ENCODE results near the gene CYTH4. TPM values are rescaled to one million over a fixed set of nuclear protein-coding genes. Genes with fewer than 3 reads are reported as not detected.
A peak's percentile ranks its signal among the peaks of the same experiment; 100 is the strongest.

The CYTH4 gene
- total and polyA plus RNA-seq, 2 experiments from 2014 or later, result not detected

GRCh38 chr22:37260901-37261336 is 21.4 kb upstream of the CYTH4 start:
- H3K4me3 Mint-ChIP-seq, result no peak overlapping the region

More at GRCh38 chr22:37260901-37261336, 21.4 kb upstream of the CYTH4 start:
- H3K4me3 ChIP-seq, result no peak overlapping the region
- H3K79me2 ChIP-seq (replicated peaks; ENCODE audit: insufficient read depth), result no peaks in the 10 kb centered on the region
- peaks cover 4% of the 10 kb centered on the region; the same call in 2 of the 3 replicates for H3K36me3 Mint-ChIP-seq (ENCODE audit: low read depth)
- H3K4me1 Mint-ChIP-seq, result peaks cover 22% of the 10 kb centered on the region
- no peak overlapping the region for H2AFZ ChIP-seq
- ATAC-seq (peak; percentile 54), DNase-seq (ENCODE audit: low spot score) (peak; percentile 87)
- no peaks in the 10 kb centered on the region for H3K9me2 ChIP-seq (ENCODE audit: insufficient read depth)
- no peak overlapping the region for H3K27ac Mint-ChIP-seq
- no peaks in the 10 kb centered on the region for H4K20me1 ChIP-seq (replicated peaks; ENCODE audit: insufficient read depth)
- TF ChIP-seq ZNF462 (CRISPR knock-in tag; IDR thresholded peaks at IDR 0.05) (no peak), CTCF (conservative IDR thresholded peaks at IDR 0.05; ENCODE audit: low read depth in 2 of 2) (peak; percentile 85 to 87)
- no peaks in the 10 kb centered on the region for H3F3A ChIP-seq (replicated peaks; ENCODE audit: low read depth)
- peaks cover 22% of the 10 kb centered on the region for H3K9me3 Mint-ChIP-seq
- peaks cover 6% of the 10 kb centered on the region for H3K27me3 ChIP-seq (ENCODE audit: insufficient read depth)
- no peaks in the 10 kb centered on the region for H3K36me3 ChIP-seq (ENCODE audit: insufficient read depth)
- peaks cover 15% of the 10 kb centered on the region; the same call in 1 of the 2 replicates for H3K4me1 ChIP-seq (ENCODE audit: insufficient read depth)
- no peak overlapping the region for H3K4me2 ChIP-seq
- H3K27ac ChIP-seq (ENCODE audit: low read depth), result no peak overlapping the region
- peaks cover 33% of the 10 kb centered on the region for H3K27me3 Mint-ChIP-seq (ENCODE audit: insufficient read depth, low read depth, poor library complexity)

All from GM23338 (cell line).